Body of pancreas (tissue), 4 donors: ENCODE results near the gene UBR2.

Experiments
- POLR2A ChIP-seq, 3 donors: fragments of 450-650 bp; IDR thresholded peaks; one replicate each; pipeline ENCODE4 v1.6.1; 2016; ENCODE audit warnings: antibody characterized with exemption in 3 of 3, mild to moderate bottlenecking in 2 of 3
- TF ChIP-seq, protein P1 (sequence below), 7 experiments: fragments of 450-650 bp in 4 of 7; fragments of 200-600 bp in 3 of 7; sonication (generic) in 3 of 7; IDR thresholded peaks; one replicate each; pipeline ENCODE4 v1.5.1; 2016 to 2019; ENCODE audit warnings: antibody characterized with exemption in 7 of 7

DNA sequence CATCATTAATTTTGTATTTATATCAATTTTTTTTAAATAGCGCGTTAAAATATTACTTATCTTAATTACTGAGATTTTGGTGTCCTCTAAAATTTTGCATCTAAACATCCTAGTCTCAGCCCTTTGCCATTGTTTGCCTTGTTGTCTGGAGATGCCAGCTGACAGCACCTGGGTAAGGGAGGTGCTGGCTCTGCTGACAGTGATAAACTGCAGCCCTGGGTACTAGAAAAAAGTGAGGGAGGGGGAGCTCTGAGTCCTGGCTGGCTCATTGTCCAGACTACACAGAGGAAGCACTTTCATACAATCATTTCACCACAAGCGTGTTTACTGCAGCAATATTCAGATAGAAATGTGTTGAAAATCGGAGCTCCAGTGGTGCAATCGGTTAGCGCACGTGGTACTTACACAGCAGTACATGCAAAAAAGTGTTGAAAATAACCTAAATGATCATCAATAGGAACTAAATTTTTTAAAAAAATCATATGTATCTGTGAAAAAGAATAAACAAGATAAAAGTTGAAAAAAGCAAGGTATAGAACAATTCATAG, 18.5 kb upstream of the UBR2 start:
- TF ChIP-seq POLR2A (IDR thresholded peaks at IDR 0.05), result no peak
- TF ChIP-seq, protein P1, sequence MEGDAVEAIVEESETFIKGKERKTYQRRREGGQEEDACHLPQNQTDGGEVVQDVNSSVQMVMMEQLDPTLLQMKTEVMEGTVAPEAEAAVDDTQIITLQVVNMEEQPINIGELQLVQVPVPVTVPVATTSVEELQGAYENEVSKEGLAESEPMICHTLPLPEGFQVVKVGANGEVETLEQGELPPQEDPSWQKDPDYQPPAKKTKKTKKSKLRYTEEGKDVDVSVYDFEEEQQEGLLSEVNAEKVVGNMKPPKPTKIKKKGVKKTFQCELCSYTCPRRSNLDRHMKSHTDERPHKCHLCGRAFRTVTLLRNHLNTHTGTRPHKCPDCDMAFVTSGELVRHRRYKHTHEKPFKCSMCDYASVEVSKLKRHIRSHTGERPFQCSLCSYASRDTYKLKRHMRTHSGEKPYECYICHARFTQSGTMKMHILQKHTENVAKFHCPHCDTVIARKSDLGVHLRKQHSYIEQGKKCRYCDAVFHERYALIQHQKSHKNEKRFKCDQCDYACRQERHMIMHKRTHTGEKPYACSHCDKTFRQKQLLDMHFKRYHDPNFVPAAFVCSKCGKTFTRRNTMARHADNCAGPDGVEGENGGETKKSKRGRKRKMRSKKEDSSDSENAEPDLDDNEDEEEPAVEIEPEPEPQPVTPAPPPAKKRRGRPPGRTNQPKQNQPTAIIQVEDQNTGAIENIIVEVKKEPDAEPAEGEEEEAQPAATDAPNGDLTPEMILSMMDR (IDR thresholded peaks at IDR 0.05), result no peak
